Lower leg skin (tissue), 3 donors: Measurements from ENCODE around the gene STK10.

Source experiments
- CTCF ChIP-seq, 3 donors: fragments of 450-650 bp; IDR thresholded peaks; one replicate each; pipeline ENCODE4 v1.5.1; 2016; ENCODE audit warnings: antibody characterized with exemption in 3 of 3, mild to moderate bottlenecking in 3 of 3, moderate library complexity in 2 of 3
- POLR2A ChIP-seq, 2 donors: fragments of 450-650 bp; IDR thresholded peaks; one replicate each; pipeline ENCODE4 v1.6.1; 2016 to 2017; ENCODE audit warnings: antibody characterized with exemption in 2 of 2, mild to moderate bottlenecking in 1 of 2, moderate library complexity in 1 of 2

- TF ChIP-seq CTCF (IDR thresholded peaks at IDR 0.05), result no peak
- no peak for TF ChIP-seq POLR2A (IDR thresholded peaks at IDR 0.05)
Observed at GRCh38 chr5:172071309-172071875, 116.6 kb downstream of the STK10 start.
